Colonic mucosa (tissue), 4 donors: ENCODE results near the gene MARCO. TPM values are rescaled to one million over a fixed set of nuclear protein-coding genes. Genes with fewer than 3 reads are reported as not detected.

Experiments used
- DNase-seq: peaks from one replicate; pipeline ENCODE4 v3.0.0-alpha.2; 2020
- H3K27ac ChIP-seq: fragments of 200-600 bp; one replicate; pipeline ENCODE4 v1.8.0; 2021
- H3K27me3 ChIP-seq: fragments of 200-600 bp; one replicate; pipeline ENCODE4 v1.8.0; 2021
- H3K36me3 ChIP-seq: fragments of 200-600 bp; one replicate; pipeline ENCODE4 v1.8.0; 2021
- H3K4me1 ChIP-seq: fragments of 200-600 bp; one replicate; pipeline ENCODE4 v1.8.0; 2021; ENCODE audit warnings: mild to moderate bottlenecking
- H3K4me3 ChIP-seq: fragments of 200-600 bp; one replicate; pipeline ENCODE4 v1.8.0; 2021
- H3K9ac ChIP-seq, 2 donors: one replicate each; pipeline ENCODE4 v1.7.0; 2013; ENCODE audit warnings: control low read depth in 2 of 2, low read depth in 2 of 2, low read length in 2 of 2
- H3K9me3 ChIP-seq: fragments of 200-600 bp; one replicate; pipeline ENCODE4 v1.8.0; 2021
- intact Hi-C: fragments of 100-400 bp; cut with DNase I; formaldehyde crosslinking; loops from one replicate; pipeline ENCODE4 v1.14.1; 2022
- total RNA-seq, 2 donors: library from RNA; stranded (reverse); fragmentation: NEBNext Ultra II Directional in 1 of 2; extraction: Animal tissue kit (Norgen Biotek cat#: 25700) in 1 of 2; gene quantifications; one replicate each; pipeline ENCODE4 v1.2.1, GENCODE V29; 2021
- TF ChIP-seq, protein P1 (sequence below): fragments of 200-600 bp; IDR thresholded peaks from one replicate; pipeline ENCODE4 v1.8.0; 2022; ENCODE audit warnings: antibody characterized with exemption, mild to moderate bottlenecking
- donor health status: healthy.
- donor health status: DM: no; HTN: no; CAD: no.
- donor health status: DM: no; HTN: no; CAD: no.

Gene MARCO
- total RNA-seq, 2 donors from 2014 or later: 0.77 to 3.7 TPM

GRCh38 chr2:118970396-118971135, 28.6 kb downstream of the MARCO start:
- H3K27me3 ChIP-seq: no peaks in the 10 kb centered on the region
- TF ChIP-seq, protein P1, sequence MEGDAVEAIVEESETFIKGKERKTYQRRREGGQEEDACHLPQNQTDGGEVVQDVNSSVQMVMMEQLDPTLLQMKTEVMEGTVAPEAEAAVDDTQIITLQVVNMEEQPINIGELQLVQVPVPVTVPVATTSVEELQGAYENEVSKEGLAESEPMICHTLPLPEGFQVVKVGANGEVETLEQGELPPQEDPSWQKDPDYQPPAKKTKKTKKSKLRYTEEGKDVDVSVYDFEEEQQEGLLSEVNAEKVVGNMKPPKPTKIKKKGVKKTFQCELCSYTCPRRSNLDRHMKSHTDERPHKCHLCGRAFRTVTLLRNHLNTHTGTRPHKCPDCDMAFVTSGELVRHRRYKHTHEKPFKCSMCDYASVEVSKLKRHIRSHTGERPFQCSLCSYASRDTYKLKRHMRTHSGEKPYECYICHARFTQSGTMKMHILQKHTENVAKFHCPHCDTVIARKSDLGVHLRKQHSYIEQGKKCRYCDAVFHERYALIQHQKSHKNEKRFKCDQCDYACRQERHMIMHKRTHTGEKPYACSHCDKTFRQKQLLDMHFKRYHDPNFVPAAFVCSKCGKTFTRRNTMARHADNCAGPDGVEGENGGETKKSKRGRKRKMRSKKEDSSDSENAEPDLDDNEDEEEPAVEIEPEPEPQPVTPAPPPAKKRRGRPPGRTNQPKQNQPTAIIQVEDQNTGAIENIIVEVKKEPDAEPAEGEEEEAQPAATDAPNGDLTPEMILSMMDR: no peak
- no peaks in the 10 kb centered on the region for H3K4me1 ChIP-seq
- H3K27ac ChIP-seq: no peak overlapping the region
- H3K4me3 ChIP-seq: no peak overlapping the region
- no peaks in the 10 kb centered on the region for H3K36me3 ChIP-seq
- DNase-seq: no peak
- intact Hi-C loops: no loop called here
- no peaks in the 10 kb centered on the region for H3K9me3 ChIP-seq
- H3K9ac ChIP-seq: no peak overlapping the region

DNA sequence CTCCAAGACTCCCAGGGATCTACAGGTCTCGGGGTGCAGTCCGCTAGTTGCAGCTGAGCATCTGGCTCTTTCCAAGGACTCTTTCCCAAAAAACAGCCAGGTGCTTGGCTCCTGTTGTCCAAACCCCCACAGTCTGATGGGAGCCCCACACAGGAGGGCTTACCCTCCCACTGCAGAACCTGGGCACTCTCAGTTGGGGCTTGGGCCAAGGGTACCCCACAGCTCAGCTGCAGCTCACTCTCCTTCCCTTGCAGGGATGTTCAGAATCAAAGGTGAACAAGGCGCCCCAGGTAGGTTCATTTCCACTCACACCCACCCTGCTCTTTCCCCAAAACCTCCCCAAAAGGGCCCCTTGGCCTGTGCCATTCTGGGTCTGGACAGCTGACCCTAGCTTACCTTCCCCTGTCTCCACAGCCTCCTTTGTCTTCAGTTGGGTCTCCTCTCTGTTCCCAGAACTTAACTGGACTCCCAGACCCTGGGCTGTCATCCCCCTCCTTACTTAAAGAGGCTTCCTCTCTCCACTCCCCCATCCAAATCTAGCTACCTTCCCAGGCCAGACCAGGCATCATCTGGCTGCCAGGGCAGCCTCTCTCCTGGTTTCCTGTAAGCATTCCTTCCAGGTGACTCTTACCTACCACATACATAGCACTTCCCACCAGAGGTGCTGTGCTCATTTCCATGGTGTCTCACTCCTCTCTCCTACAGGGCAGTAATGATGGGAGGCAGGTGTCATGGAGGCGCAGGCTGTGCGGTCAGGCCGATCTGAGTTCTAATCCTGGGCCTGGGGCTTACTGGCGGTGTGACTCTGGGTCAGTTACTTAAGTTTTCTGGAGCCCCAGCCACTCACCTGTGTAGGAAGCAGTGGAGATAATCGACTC, 29.5 kb downstream of the MARCO start:
- intact Hi-C loops: no loop called here

GRCh38 chr2:118973542-118973951, 31.6 kb downstream of the MARCO start:
- Histone ChIP-seq H3K27ac (no peak overlapping the region), H3K27me3 (no peaks in the 10 kb centered on the region), H3K9ac (no peak overlapping the region), H3K36me3 (no peaks in the 10 kb centered on the region), H3K4me1 (no peaks in the 10 kb centered on the region), H3K4me3 (no peak overlapping the region), H3K9me3 (no peaks in the 10 kb centered on the region)
- intact Hi-C loops: no loop called here
- TF ChIP-seq, protein P1: no peak
- no peak for DNase-seq

More for the DNA sequence above, 29.5 kb downstream of the MARCO start:
- DNase-seq: no peak
- TF ChIP-seq, protein P1: no peak
- H3K4me3 ChIP-seq: no peak overlapping the region
- no peaks in the 10 kb centered on the region for H3K27me3 ChIP-seq
- no peak overlapping the region for H3K27ac ChIP-seq
- H3K36me3 ChIP-seq: no peaks in the 10 kb centered on the region
- no peaks in the 10 kb centered on the region for H3K9me3 ChIP-seq
- no peak overlapping the region for H3K9ac ChIP-seq
- H3K4me1 ChIP-seq: no peaks in the 10 kb centered on the region

DNA sequence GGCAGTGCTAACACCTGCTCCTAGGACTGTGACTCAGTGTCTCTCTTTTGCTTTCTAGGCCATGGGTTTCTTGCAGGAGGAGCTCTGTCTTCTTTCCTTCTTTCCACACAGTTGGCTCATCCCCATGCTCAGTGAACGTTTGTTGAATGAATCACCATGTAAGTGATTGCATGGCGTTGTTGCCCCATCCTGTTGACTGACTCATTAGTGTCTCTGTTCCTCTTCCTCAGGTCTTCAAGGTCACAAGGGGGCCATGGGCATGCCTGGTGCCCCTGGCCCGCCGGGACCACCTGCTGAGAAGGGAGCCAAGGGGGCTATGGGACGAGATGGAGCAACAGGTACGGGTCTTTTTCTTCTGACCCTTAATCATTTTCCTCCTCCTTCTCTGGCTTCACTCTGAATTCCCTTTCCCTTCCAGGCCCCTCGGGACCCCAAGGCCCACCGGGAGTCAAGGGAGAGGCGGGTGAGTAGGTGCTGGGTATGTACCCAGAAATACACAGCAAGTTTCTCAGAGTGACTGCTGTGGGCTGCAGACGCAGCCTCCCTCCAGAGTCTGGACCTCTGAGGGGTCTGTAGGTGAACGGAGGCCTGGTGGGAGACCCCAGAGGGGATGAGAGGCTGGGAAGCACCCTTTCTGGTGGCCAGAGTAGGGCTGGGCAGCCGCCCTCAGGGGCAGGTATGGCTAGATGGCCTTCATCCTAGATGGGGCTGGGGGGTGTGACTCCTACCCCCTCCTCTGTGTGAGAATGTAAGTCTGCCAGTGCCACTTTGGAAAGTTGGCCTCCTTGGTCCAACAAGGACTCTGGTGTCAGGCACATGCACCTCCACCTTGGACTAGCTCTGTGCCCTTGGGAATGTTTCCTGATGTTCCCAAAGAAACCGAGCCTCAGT, 32.4 kb downstream of the MARCO start:
- no peak for DNase-seq
- H3K9me3 ChIP-seq: no peaks in the 10 kb centered on the region
- no peaks in the 10 kb centered on the region for H3K4me1 ChIP-seq
- intact Hi-C loops: no loop called here
- no peak overlapping the region for H3K27ac ChIP-seq
- TF ChIP-seq, protein P1: no peak
- no peaks in the 10 kb centered on the region for H3K27me3 ChIP-seq
- no peaks in the 10 kb centered on the region for H3K36me3 ChIP-seq
- no peak overlapping the region for H3K4me3 ChIP-seq
- H3K9ac ChIP-seq: no peak overlapping the region

GRCh38 chr2:118975133-118975532, 33.1 kb downstream of the MARCO start:
- intact Hi-C loops: no loop called here
- H3K36me3 ChIP-seq: no peaks in the 10 kb centered on the region
- H3K9ac ChIP-seq: no peak overlapping the region
- H3K4me1 ChIP-seq: no peaks in the 10 kb centered on the region
- TF ChIP-seq, protein P1: no peak
- H3K4me3 ChIP-seq: no peak overlapping the region
- no peaks in the 10 kb centered on the region for H3K27me3 ChIP-seq
- DNase-seq: no peak
- no peaks in the 10 kb centered on the region for H3K9me3 ChIP-seq
- H3K27ac ChIP-seq: no peak overlapping the region
